Esophagus squamous epithelium (tissue), 4 donors: ENCODE results near the gene CD38.

Experiments
- POLR2A ChIP-seq, 4 donors: fragments of 450-650 bp; IDR thresholded peaks; one replicate each; pipeline ENCODE4 v1.6.1; 2017; ENCODE audit warnings: antibody characterized with exemption in 4 of 4, mild to moderate bottlenecking in 4 of 4, moderate library complexity in 3 of 4
- TF ChIP-seq, protein P1 (sequence below), 6 experiments: fragments of 450-650 bp in 4 of 6; fragments of 200-600 bp in 2 of 6; sonication (generic) in 2 of 6; IDR thresholded peaks; one replicate each; pipeline ENCODE4 v1.5.1; 2016 to 2019; ENCODE audit warnings: antibody characterized with exemption in 6 of 6, mild to moderate bottlenecking in 4 of 6, moderate library complexity in 4 of 6

DNA sequence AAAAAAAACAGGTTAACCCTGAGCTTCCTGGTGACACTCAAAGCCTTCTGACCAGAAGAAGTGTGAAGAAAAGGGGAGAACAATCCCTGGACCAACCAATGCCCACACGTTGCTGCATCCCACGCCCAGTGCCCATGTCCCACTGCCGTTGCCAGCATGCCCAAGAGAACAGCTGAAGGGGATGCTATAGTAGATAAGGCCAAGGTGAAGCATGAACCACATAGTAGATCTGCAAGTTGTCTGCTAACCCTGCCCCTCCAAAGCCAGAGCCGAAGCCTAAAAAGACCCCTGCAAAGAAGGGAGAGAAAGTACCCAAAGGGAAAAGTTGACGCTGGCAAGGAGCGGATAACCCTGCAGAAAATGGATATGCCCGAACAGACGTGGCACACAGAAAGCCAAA lies 11.3 kb upstream of the CD38 start:
- TF ChIP-seq POLR2A (IDR thresholded peaks at IDR 0.05), result no peak
- TF ChIP-seq, protein P1, sequence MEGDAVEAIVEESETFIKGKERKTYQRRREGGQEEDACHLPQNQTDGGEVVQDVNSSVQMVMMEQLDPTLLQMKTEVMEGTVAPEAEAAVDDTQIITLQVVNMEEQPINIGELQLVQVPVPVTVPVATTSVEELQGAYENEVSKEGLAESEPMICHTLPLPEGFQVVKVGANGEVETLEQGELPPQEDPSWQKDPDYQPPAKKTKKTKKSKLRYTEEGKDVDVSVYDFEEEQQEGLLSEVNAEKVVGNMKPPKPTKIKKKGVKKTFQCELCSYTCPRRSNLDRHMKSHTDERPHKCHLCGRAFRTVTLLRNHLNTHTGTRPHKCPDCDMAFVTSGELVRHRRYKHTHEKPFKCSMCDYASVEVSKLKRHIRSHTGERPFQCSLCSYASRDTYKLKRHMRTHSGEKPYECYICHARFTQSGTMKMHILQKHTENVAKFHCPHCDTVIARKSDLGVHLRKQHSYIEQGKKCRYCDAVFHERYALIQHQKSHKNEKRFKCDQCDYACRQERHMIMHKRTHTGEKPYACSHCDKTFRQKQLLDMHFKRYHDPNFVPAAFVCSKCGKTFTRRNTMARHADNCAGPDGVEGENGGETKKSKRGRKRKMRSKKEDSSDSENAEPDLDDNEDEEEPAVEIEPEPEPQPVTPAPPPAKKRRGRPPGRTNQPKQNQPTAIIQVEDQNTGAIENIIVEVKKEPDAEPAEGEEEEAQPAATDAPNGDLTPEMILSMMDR (IDR thresholded peaks at IDR 0.05), result no peak
